ENCODE measurements around the gene NRDC. TPM values are rescaled to one million over a fixed set of nuclear protein-coding genes. Genes with fewer than 3 reads are reported as not detected.
A peak's percentile ranks its signal among the peaks of the same experiment; 100 is the strongest.

Gene NRDC
- total RNA-seq, 4 donors from 2014 or later, result 63.4 to 116 (median 87.1) TPM

DNA sequence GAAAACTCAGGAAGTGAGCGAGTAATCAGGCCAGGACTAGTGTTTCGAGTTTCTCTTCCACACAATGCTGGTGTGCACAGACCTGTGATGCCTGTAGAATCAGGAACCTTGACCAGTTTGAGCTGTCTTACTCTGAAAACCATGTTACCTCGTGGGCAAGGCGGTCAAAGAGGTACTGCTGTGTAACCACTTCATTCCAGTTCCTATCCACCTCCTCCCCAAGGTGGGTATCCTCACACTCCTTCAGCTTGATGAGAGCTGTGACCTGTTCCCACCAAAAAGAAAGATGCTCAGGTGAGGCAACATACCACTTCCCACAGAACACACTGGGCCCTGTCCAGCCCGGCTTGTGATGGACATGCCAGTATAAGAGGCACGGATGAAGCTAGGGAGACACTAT is 88.1 kb downstream of the NRDC start:
- Histone ChIP-seq H3K4me3 (no peak overlapping the region), H3K27me3 (no peaks in the 10 kb centered on the region), H3K4me1 (no peaks in the 10 kb centered on the region), H3K9me3 (no peaks in the 10 kb centered on the region), H3K27ac (no peak overlapping the region), H3K36me3 (peaks cover 0 to 70% (median 35%) of the 10 kb centered on the region in 4 donors)
- in situ Hi-C loops (cut with MboI; ENCODE audit: low pct_ligation_motif_present in 1 of 4, low pct_unique_long_range_greater_than_20kb in 1 of 4, low sequenced_read_pairs in 3 of 4) (no loop called here), intact Hi-C loops (cut with DNase I; ENCODE audit: low total_unique reads) (no loop called here)
- 92 to 100% methylated on average over 3 to 6 of the region's 6 CpGs for WGBS, 2 donors (ENCODE audit: low coverage in 1 of 2)
- TF ChIP-seq CTCF (IDR thresholded peaks at IDR 0.05) (no peak), POLR2AphosphoS5 (IDR thresholded peaks at IDR 0.05) (peak in 1 of 3 donors; percentile 11)
- DNase-seq, result no peak

DNA sequence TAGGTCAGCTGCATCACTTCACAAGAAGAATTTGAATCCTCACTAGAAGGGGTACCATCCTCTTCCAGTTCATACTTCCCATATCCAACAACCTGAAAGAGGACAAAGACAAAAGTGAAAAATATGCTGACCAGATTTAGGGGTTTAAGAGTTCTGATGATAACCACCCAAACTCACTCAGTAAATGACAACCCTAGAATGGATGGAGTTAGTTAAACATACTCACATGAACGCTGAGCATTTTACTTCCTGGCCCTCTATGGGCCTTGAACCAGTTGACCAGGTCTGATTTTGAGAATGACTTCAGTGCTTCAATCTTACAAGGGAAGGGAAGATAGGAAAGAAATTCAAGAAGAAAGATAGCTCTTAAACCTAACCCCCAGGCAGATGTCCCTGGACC is 89.2 kb downstream of the NRDC start:
- no peak for DNase-seq
- TF ChIP-seq EP300 (IDR thresholded peaks at IDR 0.05; ENCODE audit: low read depth) (no peak), POLR2AphosphoS5 (IDR thresholded peaks at IDR 0.05) (no peak), CTCF (IDR thresholded peaks at IDR 0.05) (no peak), POLR2A (IDR thresholded peaks at IDR 0.05) (no peak)
- intact Hi-C loops (cut with DNase I; ENCODE audit: low total_unique reads), result no loop called here
- Histone ChIP-seq H3K27ac (no peak overlapping the region), H3K9me3 (no peaks in the 10 kb centered on the region), H3K4me3 (no peak overlapping the region), H3K4me1 (no peaks in the 10 kb centered on the region), H3K27me3 (no peaks in the 10 kb centered on the region), H3K36me3 (peaks cover 0 to 75% (median 32%) of the 10 kb centered on the region in 4 donors)
- 60 to 78% methylated on average over 1 of the region's 1 CpG for WGBS, 2 donors (ENCODE audit: low coverage in 1 of 2)
- in situ Hi-C loops (cut with MboI; ENCODE audit: low pct_ligation_motif_present in 1 of 4, low pct_unique_long_range_greater_than_20kb in 1 of 4, low sequenced_read_pairs in 3 of 4), result no loop called here

- Histone ChIP-seq H3K36me3 (peaks cover 0 to 79% (median 31%) of the 10 kb centered on the region in 4 donors), H3K27me3 (no peaks in the 10 kb centered on the region), H3K4me1 (no peaks in the 10 kb centered on the region), H3K27ac (peak overlapping the region in 1 of 4 donors; percentile 7), H3K9me3 (no peaks in the 10 kb centered on the region), H3K4me3 (no peak overlapping the region)
- 52 to 75% methylated on average over 1 to 2 of the region's 2 CpGs for WGBS, 2 donors (ENCODE audit: low coverage in 1 of 2)
- in situ Hi-C loops (cut with MboI; ENCODE audit: low pct_ligation_motif_present in 1 of 4, low pct_unique_long_range_greater_than_20kb in 1 of 4, low sequenced_read_pairs in 3 of 4), result no loop called here
- TF ChIP-seq POLR2A (IDR thresholded peaks at IDR 0.05) (no peak), CTCF (IDR thresholded peaks at IDR 0.05) (no peak), POLR2AphosphoS5 (IDR thresholded peaks at IDR 0.05) (no peak), EP300 (IDR thresholded peaks at IDR 0.05; ENCODE audit: low read depth) (no peak)
- no peak for DNase-seq
- intact Hi-C loops (cut with DNase I; ENCODE audit: low total_unique reads), result no loop called here
These were observed 89.6 kb downstream of the NRDC start for GRCh38 chr1:51788938-51789337.

DNA sequence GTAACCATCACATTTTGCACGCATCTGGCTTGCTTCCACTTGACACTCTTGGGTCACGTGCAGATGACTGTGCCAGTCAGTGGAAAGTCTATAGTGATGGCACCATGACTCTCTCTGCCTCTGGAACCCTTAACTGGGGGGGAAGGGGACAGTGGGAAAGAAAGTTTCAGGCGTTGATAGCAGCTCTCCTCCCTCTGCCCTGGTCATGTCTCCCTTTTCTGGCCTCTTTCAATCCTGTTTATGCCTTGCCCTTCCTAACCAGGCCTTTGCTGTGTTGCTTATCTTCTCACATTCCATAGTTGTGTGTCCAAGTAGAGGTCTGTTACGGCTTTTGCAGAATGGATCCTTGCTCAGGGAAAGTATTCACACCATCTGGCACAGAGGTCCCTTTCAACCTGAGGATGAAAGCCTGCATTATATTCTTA is 93.5 kb downstream of the NRDC start:
- H3K36me3 ChIP-seq, result peaks cover 0 to 61% (median 29%) of the 10 kb centered on the region in 4 donors
- intact Hi-C loops (cut with DNase I; ENCODE audit: low total_unique reads), result no loop called here
- no peaks in the 10 kb centered on the region for H3K27me3 ChIP-seq
- H3K27ac ChIP-seq, result no peak overlapping the region
- DNase-seq, result no peak
- H3K9me3 ChIP-seq, result no peaks in the 10 kb centered on the region
- no peak for TF ChIP-seq POLR2AphosphoS5 (IDR thresholded peaks at IDR 0.05)
- no peak for TF ChIP-seq CTCF (IDR thresholded peaks at IDR 0.05)
- in situ Hi-C loops (cut with MboI; ENCODE audit: low pct_ligation_motif_present in 1 of 4, low pct_unique_long_range_greater_than_20kb in 1 of 4, low sequenced_read_pairs in 3 of 4), result no loop called here
- 90% methylated on average over 4 of the region's 4 CpGs; no CpG with 5 or more reads in 1 of the 2 donors for WGBS, 2 donors (ENCODE audit: low coverage in 1 of 2)
- H3K4me1 ChIP-seq, result no peaks in the 10 kb centered on the region
- H3K4me3 ChIP-seq, result no peak overlapping the region
